ENCODE results near the gene OBSL1.

DNA sequence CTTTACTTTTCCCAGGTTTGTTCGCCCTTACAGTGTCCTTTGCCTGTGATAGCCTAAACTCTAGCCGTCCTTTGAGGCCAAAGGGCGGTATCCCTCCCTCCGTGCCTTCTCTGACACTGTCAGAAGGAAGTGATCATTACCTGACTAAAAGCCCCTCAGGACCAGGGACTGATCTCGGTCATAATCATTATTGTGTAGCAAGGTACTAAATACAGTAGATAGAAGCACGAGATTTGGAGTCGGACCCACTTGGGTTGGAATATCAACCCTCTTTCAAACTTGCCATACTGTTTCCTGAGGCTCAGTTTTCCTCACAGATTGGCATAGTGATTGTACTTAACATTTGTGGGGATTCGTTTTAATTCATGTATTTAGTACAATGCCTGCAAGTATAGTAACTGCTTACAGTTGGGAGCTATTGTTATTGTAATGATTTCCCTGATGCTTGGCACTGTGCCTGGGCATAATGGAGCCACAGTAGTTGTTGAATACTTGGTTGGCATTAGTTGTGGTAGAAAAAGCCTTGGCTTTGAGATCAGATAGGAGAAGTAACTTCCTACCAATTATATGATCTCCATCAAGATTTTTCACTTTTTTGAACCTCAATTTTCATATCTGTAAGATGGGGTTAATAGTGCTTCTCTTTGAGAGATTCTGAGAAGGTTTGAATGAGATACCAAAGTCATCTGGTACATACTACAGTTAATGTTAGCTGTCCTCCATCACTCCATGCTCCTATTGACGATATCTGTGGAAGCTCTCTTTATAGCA is 27.2 kb upstream of the OBSL1 start:
- TF ChIP-seq, protein P1, sequence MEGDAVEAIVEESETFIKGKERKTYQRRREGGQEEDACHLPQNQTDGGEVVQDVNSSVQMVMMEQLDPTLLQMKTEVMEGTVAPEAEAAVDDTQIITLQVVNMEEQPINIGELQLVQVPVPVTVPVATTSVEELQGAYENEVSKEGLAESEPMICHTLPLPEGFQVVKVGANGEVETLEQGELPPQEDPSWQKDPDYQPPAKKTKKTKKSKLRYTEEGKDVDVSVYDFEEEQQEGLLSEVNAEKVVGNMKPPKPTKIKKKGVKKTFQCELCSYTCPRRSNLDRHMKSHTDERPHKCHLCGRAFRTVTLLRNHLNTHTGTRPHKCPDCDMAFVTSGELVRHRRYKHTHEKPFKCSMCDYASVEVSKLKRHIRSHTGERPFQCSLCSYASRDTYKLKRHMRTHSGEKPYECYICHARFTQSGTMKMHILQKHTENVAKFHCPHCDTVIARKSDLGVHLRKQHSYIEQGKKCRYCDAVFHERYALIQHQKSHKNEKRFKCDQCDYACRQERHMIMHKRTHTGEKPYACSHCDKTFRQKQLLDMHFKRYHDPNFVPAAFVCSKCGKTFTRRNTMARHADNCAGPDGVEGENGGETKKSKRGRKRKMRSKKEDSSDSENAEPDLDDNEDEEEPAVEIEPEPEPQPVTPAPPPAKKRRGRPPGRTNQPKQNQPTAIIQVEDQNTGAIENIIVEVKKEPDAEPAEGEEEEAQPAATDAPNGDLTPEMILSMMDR (IDR thresholded peaks at IDR 0.05) = no peak
- TF ChIP-seq POLR2A (IDR thresholded peaks at IDR 0.05) = no peak
- TF ChIP-seq POLR2AphosphoS5 (IDR thresholded peaks at IDR 0.05) = no peak

All from upper lobe of left lung (tissue), 4 donors.